GM19043 (cell line): ENCODE measurements around the gene MOK.
"Not testable (repeated sequence)": the region's sequence is repeated elsewhere in the genome, so short reads cannot be mapped to it uniquely, and the experiment has no call there.

Source experiments
- ATAC-seq: cut with Tn5 transposase; IDR thresholded peaks from one replicate; pipeline ENCODE4 v1.9.1; 2021; ENCODE audit warnings: low read depth; ENCODE audit not compliant: unreplicated experiment

Gene MOK, protein sequence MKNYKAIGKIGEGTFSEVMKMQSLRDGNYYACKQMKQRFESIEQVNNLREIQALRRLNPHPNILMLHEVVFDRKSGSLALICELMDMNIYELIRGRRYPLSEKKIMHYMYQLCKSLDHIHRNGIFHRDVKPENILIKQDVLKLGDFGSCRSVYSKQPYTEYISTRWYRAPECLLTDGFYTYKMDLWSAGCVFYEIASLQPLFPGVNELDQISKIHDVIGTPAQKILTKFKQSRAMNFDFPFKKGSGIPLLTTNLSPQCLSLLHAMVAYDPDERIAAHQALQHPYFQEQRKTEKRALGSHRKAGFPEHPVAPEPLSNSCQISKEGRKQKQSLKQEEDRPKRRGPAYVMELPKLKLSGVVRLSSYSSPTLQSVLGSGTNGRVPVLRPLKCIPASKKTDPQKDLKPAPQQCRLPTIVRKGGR

DNA sequence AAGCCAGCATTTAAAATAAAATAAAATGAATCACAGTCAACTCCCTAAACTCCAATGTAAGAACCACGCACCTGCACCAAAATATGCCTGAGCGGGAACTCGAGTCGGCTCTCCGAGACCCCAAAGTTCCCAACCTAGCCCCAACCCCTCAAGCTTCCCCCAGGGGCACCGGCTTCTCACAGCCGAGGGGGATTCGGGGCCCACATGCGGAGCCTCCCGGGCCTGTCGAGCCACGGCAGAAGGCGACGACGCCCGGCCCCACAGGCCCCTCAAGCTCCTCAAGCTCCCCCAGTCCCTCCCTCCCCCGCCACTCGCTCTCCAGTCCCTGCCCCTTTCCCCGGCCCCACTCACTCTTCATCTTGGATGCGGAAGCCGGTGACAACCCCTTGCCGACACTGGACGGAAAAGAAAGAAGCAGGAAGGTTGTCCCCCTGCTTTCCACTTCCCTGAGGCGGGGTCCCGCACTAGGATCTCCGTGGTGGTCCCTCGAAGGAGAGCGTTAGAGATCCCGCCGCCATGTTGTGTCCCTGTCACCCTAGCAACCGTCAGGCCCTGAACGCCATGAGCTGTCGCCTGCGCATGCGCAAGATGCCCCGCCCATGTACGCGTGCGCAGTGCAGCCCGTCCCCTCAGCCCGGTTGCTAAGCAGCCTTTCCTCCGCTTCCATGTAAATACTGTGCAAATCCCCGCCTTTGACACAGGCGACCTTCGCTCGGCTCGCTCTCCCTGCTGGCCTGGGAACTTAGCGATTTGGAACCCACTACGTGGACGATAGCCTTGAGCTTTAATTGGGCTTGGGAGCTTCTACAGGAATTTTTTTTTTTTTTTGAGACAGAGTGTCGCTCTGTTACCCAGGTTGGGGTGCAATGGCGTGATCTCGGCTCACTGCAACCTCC is at the start of gene MOK:
TSS of gene MOK (minus strand) at position 554 of the 896 bp plus-strand sequence. CDS start at position 358, 196 bp downstream.
- peak; percentile 94 for ATAC-seq

DNA sequence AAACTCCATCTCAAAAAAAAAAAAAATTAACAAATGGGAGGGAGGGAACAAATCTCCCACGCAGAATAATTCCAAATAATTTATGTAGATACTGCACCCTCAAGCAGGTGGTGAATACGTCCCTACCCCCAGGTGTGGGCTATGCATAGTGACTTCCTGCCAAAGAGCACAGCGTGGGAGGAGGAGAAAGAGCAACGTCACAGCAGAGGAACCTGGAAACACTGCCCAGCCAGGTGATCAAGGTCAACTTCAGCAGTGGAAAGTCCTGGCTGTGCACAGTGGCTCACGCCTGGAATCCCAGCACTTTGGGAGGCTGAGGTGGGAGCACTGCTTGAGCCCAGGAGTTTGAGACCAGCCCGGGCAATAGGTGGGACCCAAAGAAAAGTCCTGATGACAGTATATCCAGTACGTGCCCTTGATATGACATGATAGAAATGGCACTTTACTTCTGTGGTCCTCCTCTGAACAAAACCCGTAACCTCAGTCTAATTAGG is 48.2 kb upstream of the MOK start:
- no peak for ATAC-seq

DNA sequence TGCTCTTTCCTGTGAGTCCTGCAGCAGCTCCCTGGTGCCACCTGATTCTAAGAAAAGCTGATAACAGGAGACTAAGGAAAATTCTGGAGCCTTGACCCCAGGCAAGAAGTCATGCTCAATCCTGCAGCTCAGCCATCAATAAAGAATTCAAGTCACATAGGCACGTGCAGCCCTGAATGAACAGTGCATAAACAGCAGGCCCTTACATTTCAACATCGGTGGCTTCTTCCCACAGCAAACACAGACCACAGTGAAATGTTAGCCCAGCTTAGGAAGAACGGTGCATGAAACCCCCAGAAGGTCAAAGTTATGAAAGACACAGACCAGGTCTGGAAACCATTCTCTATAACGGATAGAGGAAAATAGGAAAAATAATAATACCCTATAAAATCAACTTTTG is 47.2 kb upstream of the MOK start:
- no peak for ATAC-seq

DNA sequence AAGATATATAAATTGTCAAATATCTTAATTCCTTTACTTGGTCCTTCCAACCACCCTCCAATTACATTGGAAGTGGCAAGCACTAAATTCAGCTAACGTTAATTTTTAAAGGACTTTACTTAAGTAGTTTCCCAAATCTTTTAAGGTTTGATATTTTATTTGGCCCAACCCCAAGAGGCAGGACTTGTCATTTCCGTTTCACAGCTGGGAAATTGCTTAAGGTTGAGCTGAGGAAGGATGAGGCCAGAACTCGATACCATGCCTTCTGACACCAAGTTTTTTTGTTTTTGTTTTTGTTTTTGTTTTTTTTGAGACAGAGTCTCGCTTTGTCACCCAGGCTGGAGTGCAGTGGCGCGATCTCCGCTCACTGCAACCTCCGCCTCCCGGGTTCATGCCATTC is 46.6 kb upstream of the MOK start:
- not testable (repeated sequence) for ATAC-seq

DNA sequence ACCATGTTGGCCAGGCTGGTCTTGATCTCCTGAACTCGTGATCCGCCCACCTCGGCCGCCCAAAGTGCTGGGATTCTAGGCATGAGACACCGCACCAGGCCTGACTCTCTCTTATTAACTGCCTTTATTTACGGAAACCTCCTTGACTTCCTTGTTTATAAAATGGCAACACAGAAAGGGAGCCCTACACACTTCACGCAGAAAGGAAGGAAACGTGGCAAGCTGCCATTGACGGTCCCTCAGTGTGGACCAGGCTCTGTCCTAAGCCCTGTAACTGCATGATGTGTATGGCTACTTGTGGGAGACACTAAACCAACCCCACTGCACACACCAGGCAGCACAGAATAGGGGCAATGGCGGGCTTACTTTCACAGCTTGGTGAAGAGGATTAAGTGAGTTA is 46.1 kb upstream of the MOK start:
- ATAC-seq: no peak

DNA sequence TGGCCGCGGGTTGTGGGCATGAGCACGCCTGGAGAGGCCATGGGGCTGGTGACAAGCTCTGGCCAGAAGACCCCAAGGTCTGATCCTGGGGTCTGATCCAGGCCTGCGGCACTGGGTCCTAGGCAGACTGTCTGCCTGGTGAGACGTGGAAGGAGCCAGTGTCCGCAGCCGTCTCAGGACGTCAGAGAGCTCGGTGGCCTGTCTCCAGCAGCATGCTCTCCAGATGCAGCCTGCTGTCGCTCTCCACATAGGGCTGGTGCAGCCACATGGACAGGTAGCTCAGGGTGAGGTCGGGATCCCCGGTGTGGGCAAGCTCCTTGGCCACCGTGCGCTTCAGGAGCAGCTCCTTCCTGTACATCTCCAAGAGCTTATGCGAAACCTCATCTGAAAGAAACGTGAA is 43.4 kb upstream of the MOK start:
- no peak for ATAC-seq

DNA sequence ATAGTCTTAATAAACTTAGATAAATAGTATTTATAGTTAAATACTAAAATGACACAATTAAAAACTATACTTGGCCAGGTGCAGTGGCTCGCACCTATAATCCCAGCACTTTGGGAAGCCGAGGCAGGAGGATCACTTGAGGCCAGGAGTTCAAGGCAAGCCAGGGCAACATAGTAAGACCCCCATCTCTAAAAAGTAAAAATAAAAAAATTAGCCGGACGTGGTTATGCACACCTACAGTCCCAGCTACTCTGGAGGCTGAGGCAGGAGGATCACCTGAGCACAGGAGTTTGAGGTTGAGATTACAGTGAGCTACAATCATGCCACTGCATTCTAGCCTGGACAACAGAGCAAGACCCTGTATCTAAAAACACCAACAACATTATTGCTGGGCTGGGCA is 41.7 kb upstream of the MOK start:
- ATAC-seq: no peak

DNA sequence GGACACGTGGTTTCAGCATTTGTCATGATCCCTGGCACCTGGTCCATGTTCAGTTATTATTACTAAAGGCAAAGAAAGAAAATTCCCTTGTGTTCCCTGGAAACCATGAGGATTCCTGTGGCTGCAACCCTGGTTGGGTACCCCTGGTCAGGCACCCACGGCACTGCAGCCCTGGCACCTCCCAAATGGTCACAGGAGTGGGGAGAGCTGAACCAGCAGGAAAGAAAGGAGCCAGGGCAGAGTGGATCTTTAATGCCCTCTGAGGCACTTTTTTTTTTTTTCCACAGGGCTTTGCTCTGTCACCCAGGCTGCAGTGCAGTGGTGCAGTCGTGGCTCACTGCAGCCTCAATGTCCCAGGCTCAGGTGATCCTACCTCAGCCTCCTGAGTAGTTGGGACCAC is 40.3 kb upstream of the MOK start:
- ATAC-seq: no peak

DNA sequence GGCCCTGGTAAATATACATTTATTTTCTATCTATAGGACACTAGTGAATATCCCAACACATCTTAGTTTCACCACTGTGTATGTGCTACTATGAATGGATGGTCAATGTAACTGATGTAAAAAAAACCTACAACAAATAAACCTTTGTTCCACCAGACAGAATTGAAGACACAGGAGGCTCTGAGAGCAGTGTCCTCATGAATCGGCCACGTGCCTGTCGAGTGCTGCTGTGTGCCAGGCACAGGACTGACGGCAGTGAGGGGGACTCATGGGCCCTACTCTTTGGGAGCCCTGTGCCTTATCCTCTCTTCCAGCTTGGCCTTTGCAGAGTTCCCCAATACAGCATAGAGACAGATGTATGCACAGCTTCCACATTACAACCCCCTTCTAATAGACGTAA is 39.5 kb upstream of the MOK start:
- no peak for ATAC-seq

DNA sequence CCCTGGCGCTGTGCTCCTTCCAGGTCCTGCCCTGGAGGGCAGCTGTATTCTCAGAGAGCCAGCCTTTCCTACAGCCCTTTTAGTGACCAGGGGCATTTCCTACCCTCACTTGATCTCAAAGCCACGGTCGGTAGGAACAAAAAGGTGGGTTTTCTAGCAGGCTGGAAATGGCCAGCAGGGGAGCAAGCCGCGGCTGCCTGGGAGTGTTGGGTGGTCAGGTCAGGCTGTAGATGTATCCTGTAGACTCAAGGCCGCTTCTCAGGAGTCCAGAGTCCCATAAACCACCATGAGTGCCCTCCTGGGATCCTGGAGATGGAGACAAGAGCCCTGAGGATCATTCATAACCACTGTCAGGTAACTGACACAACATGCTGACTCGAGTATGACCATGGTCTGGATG is 39.1 kb upstream of the MOK start:
- no peak for ATAC-seq

DNA sequence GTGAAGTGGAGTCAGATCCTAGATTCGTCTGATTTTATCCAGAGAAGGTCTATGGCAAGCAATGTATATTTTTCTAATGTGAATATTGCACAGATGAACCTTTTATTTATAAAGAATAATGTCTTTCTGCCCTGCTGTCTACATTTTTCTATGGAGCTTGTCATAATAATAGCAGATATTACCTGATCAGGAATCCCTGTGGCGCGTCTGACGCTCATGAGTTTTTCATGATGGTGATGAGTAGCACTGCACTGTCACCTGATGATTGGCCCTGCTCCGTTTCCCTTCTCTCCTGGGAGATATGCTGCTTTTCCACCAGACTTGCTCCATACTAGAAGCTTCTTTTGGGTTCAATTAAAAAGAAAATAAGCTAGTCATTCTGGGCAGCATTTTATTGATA is 37.3 kb upstream of the MOK start:
- ATAC-seq: no peak

DNA sequence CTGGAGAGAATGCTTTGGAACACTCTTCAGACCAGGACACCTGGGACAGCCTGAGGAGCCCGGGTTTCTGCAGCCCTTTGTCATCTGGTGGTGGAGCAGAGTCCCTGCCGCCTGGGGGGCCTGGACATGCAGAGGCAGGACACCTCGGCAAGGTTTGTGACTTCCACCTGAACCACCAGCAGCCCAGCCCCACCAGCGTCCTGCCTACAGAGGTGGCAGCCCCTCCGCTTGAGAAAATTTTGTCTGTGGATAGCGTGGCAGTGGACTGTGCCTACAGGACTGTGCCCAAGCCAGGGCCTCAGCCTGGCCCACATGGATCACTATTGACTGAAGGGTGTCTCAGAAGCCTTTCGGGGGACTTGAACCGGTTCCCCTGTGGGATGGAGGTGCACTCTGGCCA is 36.6 kb upstream of the MOK start:
- no peak for ATAC-seq

DNA sequence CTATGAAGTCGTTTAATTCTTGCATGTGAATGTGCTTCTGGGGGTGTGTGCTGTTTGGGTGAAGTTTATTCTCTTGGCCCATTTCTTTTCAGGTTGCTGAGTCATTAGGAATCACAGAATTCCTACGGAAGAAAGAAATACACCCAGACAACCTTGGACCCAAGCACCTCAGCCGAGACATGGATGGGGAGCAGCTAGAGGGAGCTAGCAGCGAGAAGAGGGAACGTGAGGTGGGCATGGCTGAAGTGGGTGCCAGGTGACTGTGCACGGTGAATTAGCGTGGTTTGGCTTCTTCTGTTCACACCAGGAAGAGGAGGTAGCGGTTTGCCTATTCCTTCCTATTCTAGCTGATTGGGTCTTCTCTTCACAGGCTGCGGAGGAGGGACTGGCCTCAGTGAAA is 33.8 kb upstream of the MOK start:
- no peak for ATAC-seq

DNA sequence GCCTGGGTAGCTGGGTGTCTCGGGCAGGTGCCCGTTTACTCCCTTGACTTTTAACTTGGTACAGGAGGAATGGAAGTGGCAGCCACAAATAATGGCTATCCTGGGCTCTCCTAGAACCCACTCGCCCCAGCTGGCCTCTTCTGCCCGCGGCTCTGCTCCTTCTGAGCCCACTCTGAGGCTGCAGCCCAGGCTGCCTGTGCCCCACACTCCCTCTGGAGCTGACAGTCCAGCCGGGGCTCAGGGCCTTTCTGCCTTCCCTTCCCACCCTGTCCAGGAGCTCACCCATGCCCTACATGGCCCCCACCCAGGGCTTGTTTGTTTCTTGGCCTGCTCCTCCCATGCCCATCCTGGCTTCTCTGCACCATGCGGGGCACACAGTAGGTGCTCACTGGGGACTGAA is 30.2 kb upstream of the MOK start:
- no peak for ATAC-seq

DNA sequence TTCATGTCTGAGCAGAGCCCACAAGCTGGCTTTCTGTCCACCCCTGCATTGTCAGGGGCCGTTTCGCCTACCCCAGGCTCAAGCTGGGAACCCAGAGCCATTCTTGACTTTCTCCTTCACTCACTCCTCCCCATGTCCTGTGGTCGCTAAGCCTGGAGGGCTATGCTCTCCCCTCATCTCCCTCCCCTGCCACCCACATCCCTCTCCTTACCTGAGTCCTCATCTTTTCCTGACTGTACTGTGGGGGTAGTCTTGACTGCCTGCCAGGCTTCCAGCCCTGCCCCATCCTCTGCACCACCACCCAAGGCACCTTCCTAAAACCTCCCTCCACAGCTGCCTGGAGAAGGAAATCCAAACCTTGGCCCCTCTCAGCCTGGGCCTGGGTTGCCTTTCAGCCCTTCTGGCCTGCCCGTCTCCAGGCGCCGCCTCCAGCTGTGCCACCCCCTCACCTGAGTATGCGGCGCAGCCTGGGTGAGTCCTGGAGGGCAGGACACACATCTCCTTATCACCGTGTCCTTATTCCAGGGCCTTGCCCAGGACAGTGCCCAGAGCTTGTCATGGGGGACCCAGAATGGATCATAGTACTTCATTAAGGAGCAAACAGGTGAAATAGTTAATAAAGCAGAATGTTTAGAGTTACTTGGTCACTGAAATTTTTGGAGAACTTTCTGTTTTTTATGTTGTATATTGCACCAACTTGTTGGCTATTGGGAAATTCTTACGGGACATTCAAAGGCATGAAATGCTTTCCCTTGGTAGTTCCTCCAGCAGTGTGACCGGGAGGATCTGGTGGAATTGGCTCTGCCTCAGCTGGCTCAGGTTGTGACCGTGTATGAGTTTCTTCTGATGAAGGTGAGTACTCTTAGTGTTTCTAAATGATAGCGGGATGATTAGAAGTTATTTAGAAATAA is 29.1 kb upstream of the MOK start:
- ATAC-seq: no peak

DNA sequence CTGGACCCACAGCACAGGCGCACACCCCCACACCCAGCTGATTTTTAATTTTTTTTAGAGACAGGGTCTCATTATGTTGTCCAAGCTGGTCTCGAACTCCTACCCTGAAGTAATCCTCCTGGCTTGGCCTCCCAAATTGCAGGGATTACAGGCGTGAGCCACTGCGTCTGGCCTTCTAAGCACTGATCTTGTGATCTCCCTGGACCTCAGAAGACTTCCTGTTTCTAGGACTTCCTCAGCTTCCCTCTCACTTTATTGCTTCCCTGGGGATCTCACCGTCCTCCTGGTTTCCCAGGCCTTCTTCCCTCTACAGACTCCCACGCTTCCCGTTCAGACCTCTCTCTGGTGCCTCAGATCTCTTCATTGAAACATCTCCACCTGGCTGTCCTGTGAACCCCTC is 28.4 kb upstream of the MOK start:
- ATAC-seq: no peak

DNA sequence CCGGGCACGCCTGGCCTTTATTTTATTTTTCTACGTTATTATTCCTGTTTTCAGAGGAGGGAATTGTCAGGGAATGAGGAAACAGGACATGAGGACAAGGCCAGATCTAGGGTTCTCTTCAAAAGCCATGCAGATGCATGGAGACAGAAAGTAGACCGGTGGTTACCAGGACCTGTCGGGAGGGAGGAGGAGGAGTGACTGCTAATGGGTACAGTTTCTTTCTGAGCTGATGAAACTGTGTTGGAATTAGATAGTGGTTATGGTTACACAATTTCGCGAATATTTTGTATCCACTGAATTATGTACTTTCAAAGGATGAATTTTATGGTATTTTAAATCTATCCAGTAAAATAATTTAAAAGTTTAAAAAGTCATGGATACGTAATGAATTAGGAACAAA is 25.8 kb upstream of the MOK start:
- ATAC-seq: no peak

DNA sequence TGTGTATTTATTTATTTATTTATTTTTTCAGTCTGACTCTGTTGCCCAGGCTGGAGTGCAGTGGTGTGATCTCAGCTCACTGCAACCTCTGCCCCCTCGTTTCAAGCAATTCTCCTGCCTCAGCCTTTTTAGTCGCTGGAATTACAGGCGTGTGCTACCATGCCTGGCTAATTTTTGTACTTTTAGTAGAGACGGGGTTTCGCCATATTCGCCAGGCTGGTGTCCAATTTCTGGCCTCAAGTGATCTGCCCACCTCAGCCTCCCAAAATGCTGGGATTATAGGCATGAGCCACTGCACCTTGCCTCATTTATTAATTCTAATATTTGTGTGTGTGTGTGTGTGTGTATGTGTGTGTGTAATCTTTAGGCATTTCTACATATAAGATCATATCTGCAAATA is 24.4 kb upstream of the MOK start:
- not testable (repeated sequence) for ATAC-seq

DNA sequence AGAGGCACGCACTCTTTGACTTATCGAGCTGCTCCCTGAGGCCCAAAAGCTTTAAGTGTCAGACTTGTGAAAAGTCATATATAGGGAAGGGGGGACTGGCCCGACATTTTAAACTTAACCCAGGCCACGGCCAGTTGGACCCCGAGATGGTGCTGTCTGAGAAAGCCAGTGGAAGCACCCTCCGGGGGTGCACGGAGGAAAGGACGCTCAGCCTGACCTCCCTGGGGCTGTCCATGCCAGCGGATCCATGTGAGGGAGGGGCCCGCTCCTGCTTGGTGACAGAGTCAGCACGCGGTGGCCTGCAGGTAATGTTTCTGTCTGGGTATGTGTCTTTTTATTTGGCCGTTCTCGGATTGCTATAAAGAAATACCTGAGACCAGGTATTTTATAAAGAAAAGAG is 21.6 kb upstream of the MOK start:
- ATAC-seq: no peak

DNA sequence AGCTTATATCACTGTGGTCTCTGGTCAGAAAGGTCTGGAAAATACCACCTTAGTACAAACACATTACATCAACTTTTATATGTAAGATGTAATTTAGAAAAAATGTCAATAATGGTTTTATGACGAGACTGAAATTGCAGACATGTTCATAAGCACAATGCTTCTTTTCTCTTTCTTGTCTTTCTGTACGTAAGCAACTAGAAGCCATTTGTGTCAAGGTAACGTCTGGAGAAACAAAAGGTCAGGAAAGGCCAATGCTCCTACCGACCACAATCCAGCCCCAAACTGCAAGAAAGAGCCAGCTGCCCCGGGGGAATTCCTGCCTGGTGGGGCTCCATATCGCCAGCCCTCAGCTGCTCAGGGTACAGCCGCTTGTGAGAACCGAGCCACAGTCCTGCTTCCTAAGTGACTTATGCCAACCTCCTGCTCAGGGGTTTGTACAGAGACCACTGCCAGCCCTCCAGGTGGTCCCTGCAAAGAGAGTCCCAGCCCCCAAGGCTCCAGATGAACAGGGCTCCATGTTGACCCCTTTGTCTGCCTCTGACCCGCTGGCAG is 20.9 kb upstream of the MOK start:
- no peak for ATAC-seq
